H1 (cell line): ENCODE data around the gene SFMBT2. TPM values are rescaled to one million over a fixed set of nuclear protein-coding genes. Genes with fewer than 3 reads are reported as not detected.

ENCODE experiments used
- BRCA1 ChIP-seq: IDR thresholded peaks from 2 replicates; pipeline ENCODE4 v1.6.1; 2012; ENCODE audit warnings: low read depth, low read length, improper control_type of control experiment
- CBX8 ChIP-seq: fragments of 300-800, 300-1000 bp; sonication (generic); IDR thresholded peaks from 2 replicates; pipeline ENCODE4 v1.7.1; 2016; ENCODE audit warnings: low read depth, low read length, borderline replicate concordance
- CHD7 ChIP-seq: fragments of 300-600 bp; sonication (generic); IDR thresholded peaks from 2 replicates; pipeline ENCODE4 v1.7.1; 2012; ENCODE audit warnings: low read length, moderate library complexity, mild to moderate bottlenecking, inconsistent platforms; ENCODE audit not compliant: insufficient replicate concordance
- FOSL1 ChIP-seq: IDR thresholded peaks from 2 replicates; pipeline ENCODE4 v1.6.1; 2011; ENCODE audit warnings: mild to moderate bottlenecking, low read depth, low read length, moderate library complexity; ENCODE audit not compliant: insufficient read depth
- HDAC2 ChIP-seq, 2 experiments: fragments of 300-600 bp in 1 of 2; sonication (generic) in 1 of 2; IDR thresholded peaks; 2 replicates each; pipeline ENCODE4 v1.6.1; 2011 to 2012; ENCODE audit warnings: low read depth in 2 of 2, low read length in 2 of 2, mild to moderate bottlenecking in 2 of 2, moderate library complexity in 2 of 2, borderline replicate concordance in 1 of 2, inconsistent platforms in 1 of 2
- JUND ChIP-seq: IDR thresholded peaks from 2 replicates; pipeline ENCODE4 v1.6.1; 2011; ENCODE audit warnings: mild to moderate bottlenecking, improper control_type of control experiment, low read length
- POLR2AphosphoS5 ChIP-seq: IDR thresholded peaks from 2 replicates; pipeline ENCODE4 v1.6.1; 2011; ENCODE audit warnings: low read depth, low read length
- SAP30 ChIP-seq: fragments of 300-600 bp; sonication (generic); IDR thresholded peaks from 2 replicates; pipeline ENCODE4 v1.7.1; 2012; ENCODE audit warnings: low read length, moderate library complexity, mild to moderate bottlenecking, inconsistent platforms; ENCODE audit not compliant: insufficient read depth, insufficient replicate concordance
- SIRT6 ChIP-seq: IDR thresholded peaks from one replicate; pipeline ENCODE4 v1.7.1; 2012; ENCODE audit warnings: low read length, inconsistent platforms
- SUZ12 ChIP-seq: fragments of 200-600 bp; sonication (generic); IDR thresholded peaks from 2 replicates; pipeline ENCODE4 v1.6.1; 2012; ENCODE audit warnings: mild to moderate bottlenecking, inconsistent platforms, low read length, moderate library complexity, mixed read lengths
- USF2 ChIP-seq: IDR thresholded peaks from 2 replicates; pipeline ENCODE4 v1.6.1; 2011; ENCODE audit warnings: low read length, improper control_type of control experiment
- polyA plus RNA-seq, 7 experiments: library from polyadenylated mRNA; depleted of rRNA in 3 of 7; stranded (reverse) in 5 of 7; unstranded in 2 of 7; fragments of >200 nt in 5 of 7; fragments of 200-250 nt in 2 of 7; gene quantifications; 1 replicate in 5 of 7; 2 replicates in 1 of 7; 4 replicates in 1 of 7; pipeline versions ENCODE4 v1.2.1 to v1.2.3, GENCODE V29; 2011 to 2013; ENCODE audit warnings: missing spikeins in 2 of 7, mixed read lengths in 2 of 7
- total RNA-seq: library from RNA; stranded (reverse); fragmentation: NEBNext Ultra II Directional; extraction: Animal tissue kit (Norgen Biotek cat#: 25700); gene quantifications from 2 replicates; pipeline ENCODE4 v1.2.1, GENCODE V29; 2021

The SFMBT2 gene
- total and polyA plus RNA-seq, 2 of the 8 experiments (the other 6 are each of a cell fraction or from before 2014, with no cell fraction given): 2.9 to 11.0 TPM

GRCh38 chr10:7362471-7362870, 48.4 kb downstream of the SFMBT2 start (continued):
- TF ChIP-seq CHD7: no peak
- no peak for TF ChIP-seq CBX8
- TF ChIP-seq SUZ12: no peak
- TF ChIP-seq POLR2AphosphoS5: no peak
- no peak for TF ChIP-seq HDAC2 (IDR thresholded peaks at IDR 0.05; ENCODE audit: borderline replicate concordance in 1 of 2, low read depth in 2 of 2, low read length in 2 of 2)
- no peak for TF ChIP-seq BRCA1
- no peak for TF ChIP-seq JUND
- no peak for TF ChIP-seq SIRT6
- TF ChIP-seq FOSL1: no peak
- no peak for TF ChIP-seq SAP30
- no peak for TF ChIP-seq USF2
